GM19099 (cell line): ENCODE measurements around the gene MAP2K6.

Source experiments
- POLR2A ChIP-seq: IDR thresholded peaks from 3 replicates; pipeline ENCODE4 v1.6.1; 2011; ENCODE audit warnings: low read depth; ENCODE audit not compliant: insufficient read length; ENCODE audit errors: extremely low read depth

MAP2K6 gene

DNA sequence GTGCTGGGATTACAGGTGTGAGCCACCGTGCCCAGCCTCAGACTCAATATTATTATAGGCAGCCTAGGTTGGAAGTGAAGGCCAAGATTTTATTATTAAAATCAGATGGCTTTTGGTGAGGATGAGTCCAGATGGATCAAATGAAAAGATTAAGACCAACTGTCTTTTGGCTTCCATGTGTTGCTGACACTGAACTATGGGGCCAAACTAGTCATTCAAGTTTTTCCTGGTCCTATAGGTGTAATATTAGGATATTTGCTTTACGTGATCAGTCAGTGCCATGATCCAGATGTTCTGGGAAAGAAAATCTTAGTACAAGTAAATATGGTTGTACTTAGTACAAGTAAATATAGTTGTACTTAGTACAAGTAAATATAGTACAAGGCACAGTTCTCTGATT is 140.6 kb downstream of the MAP2K6 start:
- no peak for TF ChIP-seq POLR2A

GRCh38 chr17:69557339-69557738 is 142.8 kb downstream of the MAP2K6 start:
- TF ChIP-seq POLR2A, result no peak

- TF ChIP-seq POLR2A, result no peak
These were observed 144.3 kb downstream of the MAP2K6 start for GRCh38 chr17:69558796-69559195.

DNA sequence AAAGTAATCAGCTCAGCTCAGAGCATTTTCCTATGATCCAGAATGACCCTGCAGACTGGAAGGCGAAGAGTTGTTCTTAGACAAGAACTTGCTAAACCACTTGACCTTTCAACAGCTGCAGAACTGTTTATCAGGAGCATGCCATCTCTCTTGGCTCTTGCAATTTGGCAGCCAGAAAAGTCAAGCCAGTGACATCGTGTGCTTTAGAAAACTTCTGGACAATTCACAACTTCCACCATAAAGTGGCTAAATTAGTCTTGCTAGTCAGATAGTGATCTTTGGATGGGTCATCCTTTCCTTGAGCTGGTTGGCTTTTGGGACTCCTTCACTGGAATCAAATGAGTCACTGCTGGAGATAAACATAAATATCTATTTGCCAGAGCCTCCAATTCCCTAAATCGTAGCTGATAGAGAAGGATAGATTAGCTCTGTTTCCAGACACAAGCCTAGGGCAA is 146.5 kb downstream of the MAP2K6 start:
- TF ChIP-seq POLR2A, result no peak

DNA sequence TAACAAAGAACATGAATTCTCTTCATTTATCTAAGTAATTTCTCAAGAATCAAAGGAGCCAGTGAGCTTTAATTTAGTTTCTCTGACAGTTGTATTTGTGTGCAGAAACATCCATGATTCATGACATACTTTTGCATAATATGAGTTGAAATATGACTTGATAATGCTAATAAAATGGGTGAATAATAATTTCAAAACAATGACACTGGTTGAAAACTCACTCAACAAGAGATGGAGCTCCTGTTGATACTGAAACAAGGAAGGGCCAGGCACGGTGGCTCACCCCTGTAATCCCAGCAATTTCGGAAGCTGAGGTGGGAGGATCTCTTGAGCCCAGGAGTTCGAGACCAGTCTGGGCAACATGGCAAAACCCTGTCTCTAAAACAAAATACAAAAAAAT is 147.0 kb downstream of the MAP2K6 start:
- no peak for TF ChIP-seq POLR2A

GRCh38 chr17:69565447-69565846 is 150.9 kb downstream of the MAP2K6 start:
- TF ChIP-seq POLR2A, result no peak

GRCh38 chr17:69567130-69567529 is 152.6 kb downstream of the MAP2K6 start:
- TF ChIP-seq POLR2A, result no peak

DNA sequence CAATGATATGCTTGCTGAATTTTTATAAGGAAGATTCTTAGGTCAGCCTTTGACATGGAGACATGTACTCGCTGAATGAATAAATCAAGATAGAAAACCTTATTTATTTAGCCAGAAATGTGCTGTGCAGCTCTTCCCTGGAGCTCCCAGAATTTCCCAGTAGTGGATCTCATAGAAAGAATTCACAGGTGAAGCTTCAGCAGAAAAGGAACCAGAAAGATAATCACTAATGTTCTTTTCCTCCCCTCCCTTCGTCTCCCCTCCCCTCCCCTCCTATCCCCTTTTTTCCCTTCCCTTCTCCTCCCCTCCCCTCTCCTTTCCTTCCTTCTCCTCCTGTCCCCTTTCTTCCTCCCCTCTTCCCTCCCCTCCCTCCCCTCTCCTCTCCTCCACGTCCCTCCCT is 158.2 kb downstream of the MAP2K6 start:
- TF ChIP-seq POLR2A, result no peak

DNA sequence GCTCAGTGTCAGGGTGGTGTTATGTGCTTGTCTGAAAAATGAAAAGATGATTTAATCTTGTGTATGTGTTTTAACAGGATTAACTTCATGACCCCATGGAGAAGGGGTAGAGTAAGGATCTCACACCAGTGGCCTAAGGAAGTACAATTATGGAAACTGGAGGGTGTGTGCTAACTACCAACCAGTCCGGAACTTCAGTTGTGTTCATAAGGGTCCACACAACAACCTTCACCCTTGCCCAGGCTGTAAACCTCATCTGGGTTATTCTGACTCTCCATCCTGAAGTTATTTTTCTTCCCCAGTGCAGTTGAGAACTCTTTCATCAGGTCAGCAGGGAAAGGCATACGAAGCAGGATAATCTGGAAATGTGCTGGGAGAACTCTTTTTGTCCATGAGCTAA is 158.9 kb downstream of the MAP2K6 start:
- no peak for TF ChIP-seq POLR2A

- no peak for TF ChIP-seq POLR2A
These were observed 160.0 kb downstream of the MAP2K6 start for GRCh38 chr17:69574257-69575197.

- TF ChIP-seq POLR2A, result no peak
These were observed 160.9 kb downstream of the MAP2K6 start for GRCh38 chr17:69575346-69575761.

DNA sequence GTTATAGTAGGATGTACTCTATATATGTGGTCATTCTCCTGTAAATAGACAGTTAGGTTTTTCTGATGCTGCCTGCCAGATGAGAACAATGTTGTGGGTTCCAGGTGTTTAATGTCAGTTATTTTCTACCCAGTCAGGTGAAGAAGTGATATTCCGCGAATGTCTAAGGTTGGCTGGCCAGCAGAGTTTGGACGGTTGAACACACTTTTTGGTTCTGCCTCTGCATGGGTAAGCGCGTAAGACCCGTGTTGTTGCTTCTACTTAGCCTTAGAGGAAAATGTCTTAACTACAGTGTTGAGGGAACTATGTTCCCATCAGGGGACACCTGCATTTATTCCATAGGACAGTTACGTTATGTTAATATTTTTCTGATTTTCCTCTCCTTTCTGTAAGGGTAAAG is 162.6 kb downstream of the MAP2K6 start:
- no peak for TF ChIP-seq POLR2A

DNA sequence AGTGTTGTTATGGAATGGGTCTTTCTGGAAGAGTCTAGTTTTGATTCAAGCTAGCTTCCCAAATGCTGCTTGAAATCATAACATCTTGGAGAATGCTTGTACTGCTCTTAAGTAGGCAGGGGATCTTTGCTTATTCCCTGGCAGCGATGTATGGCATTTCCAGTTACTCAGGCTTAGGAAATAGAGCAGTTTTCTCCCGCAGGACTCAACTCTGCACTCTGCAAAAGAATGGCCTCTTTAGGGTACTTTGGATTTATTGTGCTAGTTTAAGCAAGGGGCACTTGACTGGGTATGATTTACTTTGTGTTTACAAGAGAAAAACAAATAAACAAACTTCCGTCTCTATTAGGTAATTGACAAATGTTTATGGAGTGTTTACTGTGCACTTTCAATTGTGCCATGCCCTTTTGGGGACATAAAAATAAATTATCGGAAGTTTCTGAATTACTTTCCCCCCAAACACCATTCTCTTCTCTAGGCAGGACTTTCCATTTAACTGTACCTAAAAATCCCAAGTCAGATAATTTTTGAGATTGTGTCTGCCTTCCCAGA is 164.0 kb downstream of the MAP2K6 start:
- no peak for TF ChIP-seq POLR2A

DNA sequence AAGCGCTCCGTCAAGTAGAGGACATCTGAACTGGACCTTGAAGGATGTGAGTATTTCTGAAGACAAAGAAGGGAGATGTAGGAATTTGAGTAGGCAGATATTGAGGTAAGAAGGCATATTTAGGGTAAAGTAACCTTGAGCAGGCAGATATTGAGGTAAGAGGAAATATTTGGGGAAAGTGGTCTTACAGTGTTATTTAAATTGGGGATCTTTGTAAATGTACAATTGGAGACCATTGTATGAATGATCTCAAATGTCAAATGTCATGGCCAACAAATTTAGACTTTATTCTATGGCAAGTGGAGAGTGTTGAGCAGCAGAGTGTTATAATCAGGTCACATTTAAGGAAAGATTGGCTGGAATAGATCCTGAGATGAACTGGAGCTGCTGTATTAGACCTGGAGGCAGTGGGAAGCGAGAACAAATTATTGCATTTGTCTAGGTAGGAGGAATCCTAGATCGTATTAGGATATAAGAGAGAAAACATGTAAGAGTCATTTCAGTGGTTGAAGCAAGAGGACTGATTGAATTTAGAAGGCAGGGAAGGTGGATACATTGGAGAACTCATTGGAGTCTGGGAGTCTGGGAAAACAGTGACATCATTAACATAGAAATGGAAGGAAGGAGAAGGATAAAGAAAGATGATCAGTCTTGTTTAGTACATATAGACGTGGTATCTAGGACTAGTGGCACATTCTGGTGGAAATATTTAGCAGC is 165.6 kb downstream of the MAP2K6 start:
- no peak for TF ChIP-seq POLR2A

GRCh38 chr17:69581061-69581961 is 166.8 kb downstream of the MAP2K6 start:
- no peak for TF ChIP-seq POLR2A

- no peak for TF ChIP-seq POLR2A
These were observed 173.8 kb downstream of the MAP2K6 start for GRCh38 chr17:69588316-69588715.
